IMR-90 (cell line): ENCODE measurements around the gene MSI2. TPM values are rescaled to one million over a fixed set of nuclear protein-coding genes. Genes with fewer than 3 reads are reported as not detected.

Experiments
- ATAC-seq: fragments of 200-7000 bp; cut with Tn5 transposase; 2 replicates; pipeline ENCODE4 v1.9.1; 2020; ENCODE audit warnings: low read depth, mild to moderate bottlenecking, moderate library complexity
- BruUV-seq: library from RNA; stranded (reverse); fragments of 400-500 nt; replicated peaks from 2 replicates; lab custom pipeline; 2021; lab: Mats Ljungman, UMichigan
- CTCF ChIA-PET: fragments of 300-600 bp; formaldehyde crosslinking; extraction: SDS; loops from one replicate; lab custom pipeline; 2021; ENCODE audit warnings: antibody characterized with exemption; lab: Yijun Ruan, JAX
- POLR2A ChIA-PET: fragments of 300-600 bp; sonication (Branson Sonifier 250); formaldehyde crosslinking; loops from one replicate; lab custom pipeline; 2022; ENCODE audit warnings: antibody characterized with exemption; ENCODE audit not compliant: unreplicated experiment; lab: Charles Lee
- DNase-seq: peaks from one replicate; pipeline ENCODE4 v3.0.0; 2013
- H2AFZ ChIP-seq: replicated peaks from 2 replicates; pipeline ENCODE3; 2013; ENCODE audit warnings: low read length, mild to moderate bottlenecking; ENCODE audit not compliant: poor library complexity
- H2AK5ac ChIP-seq: 2 replicates; pipeline ENCODE4 v1.6.1; 2013; ENCODE audit warnings: low read depth, low read length, inconsistent platforms
- H2AK9ac ChIP-seq: replicated peaks from 2 replicates; pipeline ENCODE3; 2013; ENCODE audit warnings: mild to moderate bottlenecking, low read depth, low read length, moderate library complexity; ENCODE audit not compliant: poor library complexity
- H2BK120ac ChIP-seq: 2 replicates; pipeline ENCODE4 v1.6.1; 2013; ENCODE audit warnings: low read depth, low read length, inconsistent platforms
- H2BK15ac ChIP-seq: 3 replicates; pipeline ENCODE4 v1.6.1; 2013; ENCODE audit warnings: low read depth, low read length, inconsistent platforms
- H2BK20ac ChIP-seq: 2 replicates; pipeline ENCODE4 v1.6.1; 2013; ENCODE audit warnings: low read depth, mild to moderate bottlenecking, inconsistent platforms, low read length, moderate library complexity
- H2BK5ac ChIP-seq: 2 replicates; pipeline ENCODE4 v1.6.1; 2013; ENCODE audit warnings: mild to moderate bottlenecking, low read depth, low read length, inconsistent platforms; ENCODE audit not compliant: poor library complexity, severe bottlenecking
- H3K14ac ChIP-seq: replicated peaks from 2 replicates; pipeline ENCODE4 v1.6.1; 2013; ENCODE audit warnings: low read depth, low read length, inconsistent platforms
- H3K18ac ChIP-seq: 2 replicates; pipeline ENCODE4 v1.6.1; 2013; ENCODE audit warnings: low read depth, low read length, control low read depth
- H3K23ac ChIP-seq: 2 replicates; pipeline ENCODE4 v1.6.1; 2013; ENCODE audit warnings: low read depth, low read length, inconsistent platforms
- H3K27ac ChIP-seq: 2 replicates; pipeline ENCODE4 v1.5.1; 2013; ENCODE audit warnings: mild to moderate bottlenecking, control low read depth, low read length; ENCODE audit not compliant: insufficient read depth
- H3K27me3 ChIP-seq: 2 replicates; pipeline ENCODE4 v1.6.1; 2013; ENCODE audit warnings: low read length; ENCODE audit not compliant: control insufficient read depth, insufficient read depth
- H3K36me3 ChIP-seq: 2 replicates; pipeline ENCODE4 v1.6.1; 2013; ENCODE audit warnings: low read length, mixed read lengths; ENCODE audit not compliant: control insufficient read depth, insufficient read depth
- H3K4ac ChIP-seq: 2 replicates; pipeline ENCODE4 v1.6.1; 2013; ENCODE audit warnings: low read depth, low read length, inconsistent platforms
- H3K4me1 ChIP-seq: 2 replicates; pipeline ENCODE4 v1.6.1; 2013; ENCODE audit warnings: low read length, mixed read lengths; ENCODE audit not compliant: control insufficient read depth, insufficient read depth
- H3K4me2 ChIP-seq: 2 replicates; pipeline ENCODE4 v1.6.1; 2013; ENCODE audit warnings: low read depth, mild to moderate bottlenecking, control low read depth, low read length, moderate library complexity
- H3K4me3 ChIP-seq: 2 replicates; pipeline ENCODE4 v1.5.1; 2013; ENCODE audit warnings: low read depth, mild to moderate bottlenecking, control low read depth, low read length, moderate library complexity; ENCODE audit not compliant: insufficient read depth
- H3K56ac ChIP-seq: 2 replicates; pipeline ENCODE4 v1.6.1; 2013; ENCODE audit warnings: low read length, inconsistent platforms; ENCODE audit not compliant: insufficient read depth; ENCODE audit errors: extremely low read depth
- H3K79me1 ChIP-seq, 2 experiments: 2 replicates each; pipeline ENCODE4 v1.6.1; 2013; ENCODE audit warnings: low read length in 2 of 2, inconsistent platforms in 1 of 2, low read depth in 1 of 2
- H3K9ac ChIP-seq: 2 replicates; pipeline ENCODE4 v1.6.1; 2013; ENCODE audit warnings: low read depth, low read length, control low read depth
- H3K9me1 ChIP-seq: 2 replicates; pipeline ENCODE4 v1.6.1; 2013; ENCODE audit warnings: low read length, inconsistent platforms; ENCODE audit not compliant: insufficient read depth
- H3K9me3 ChIP-seq: 2 replicates; pipeline ENCODE4 v1.6.1; 2013; ENCODE audit warnings: low read length; ENCODE audit not compliant: control insufficient read depth, insufficient read depth
- H4K20me1 ChIP-seq: 2 replicates; pipeline ENCODE4 v1.6.1; 2013; ENCODE audit warnings: low read length, inconsistent platforms; ENCODE audit not compliant: insufficient read depth
- H4K5ac ChIP-seq: 2 replicates; pipeline ENCODE4 v1.6.1; 2013; ENCODE audit warnings: mild to moderate bottlenecking, low read depth, low read length, control low read depth
- H4K8ac ChIP-seq, 2 experiments: 2 replicates each; pipeline ENCODE4 v1.6.1; 2013; ENCODE audit warnings: low read depth in 2 of 2, low read length in 2 of 2, control low read depth in 1 of 2, inconsistent platforms in 1 of 2
- H4K91ac ChIP-seq: 2 replicates; pipeline ENCODE4 v1.6.1; 2013; ENCODE audit warnings: low read depth, low read length, inconsistent platforms; ENCODE audit not compliant: insufficient read depth
- BHLHE40 ChIP-seq: fragments of 150-350 bp; IDR thresholded peaks from 2 replicates; pipeline ENCODE4 v1.6.1; 2016; ENCODE audit warnings: mild to moderate bottlenecking, low read depth, low read length
- CEBPB ChIP-seq: IDR thresholded peaks from 2 replicates; pipeline ENCODE4 v1.6.1; 2012; ENCODE audit warnings: low read depth, low read length, improper control_type of control experiment
- CHD1 ChIP-seq: IDR thresholded peaks from 2 replicates; pipeline ENCODE4 v1.6.1; 2012; ENCODE audit warnings: low read depth, low read length, improper control_type of control experiment
- FOS ChIP-seq: fragments of 150-350 bp; IDR thresholded peaks from 2 replicates; pipeline ENCODE4 v1.6.1; 2016; ENCODE audit warnings: low read depth, low read length
- MAFK ChIP-seq: IDR thresholded peaks from 2 replicates; pipeline ENCODE4 v1.6.1; 2012; ENCODE audit warnings: low read depth, low read length, improper control_type of control experiment
- MAZ ChIP-seq: IDR thresholded peaks from 2 replicates; pipeline ENCODE4 v1.6.1; 2012; ENCODE audit warnings: low read depth, mild to moderate bottlenecking, low read length, improper control_type of control experiment, moderate library complexity, borderline replicate concordance
- MXI1 ChIP-seq: IDR thresholded peaks from 2 replicates; pipeline ENCODE4 v1.6.1; 2012; ENCODE audit warnings: low read depth, mild to moderate bottlenecking, low read length, moderate library complexity, borderline replicate concordance
- NFE2L2 ChIP-seq: fragments of 150-350 bp; IDR thresholded peaks from 2 replicates; pipeline ENCODE4 v1.6.1; 2016; ENCODE audit warnings: low read depth, mild to moderate bottlenecking, low read length
- RAD21 ChIP-seq: IDR thresholded peaks from 2 replicates; pipeline ENCODE4 v1.6.1; 2012; ENCODE audit warnings: low read length, improper control_type of control experiment
- RCOR1 ChIP-seq: IDR thresholded peaks from 2 replicates; pipeline ENCODE4 v1.6.1; 2012; ENCODE audit warnings: mild to moderate bottlenecking, low read length, improper control_type of control experiment; ENCODE audit not compliant: insufficient replicate concordance
- RFX5 ChIP-seq: IDR thresholded peaks from 2 replicates; pipeline ENCODE4 v1.8.0; 2012; ENCODE audit warnings: low read depth, mild to moderate bottlenecking, low read length, moderate library complexity
- SMC3 ChIP-seq: fragments of 150-350 bp; IDR thresholded peaks from 2 replicates; pipeline ENCODE4 v1.6.1; 2016; ENCODE audit warnings: low read depth, mild to moderate bottlenecking, antibody characterized with exemption, low read length, moderate library complexity
- WGBS, 2 experiments: methylation state at CpG; one replicate each; pipeline versions ENCODE4 v1.1.5 to v1.1.7; 2013; ENCODE audit warnings: missing lambda C conversion rate in 2 of 2; ENCODE audit not compliant: insufficient read length in 1 of 2; ENCODE audit errors: extremely low coverage in 2 of 2; 5-methylcytosine and 5-hydroxymethylcytosine counted together
- dilution Hi-C: fragments of 300-500 bp; cut with HindIII; formaldehyde crosslinking; loops from one replicate; pipeline ENCODE4 v1.14.3; 2018; ENCODE audit warnings: low sequenced_read_pairs; ENCODE audit not compliant: unreplicated experiment
- in situ Hi-C: fragments of 300-500 bp; cut with MboI; formaldehyde crosslinking; loops from 3 replicates; pipeline ENCODE4 v1.14.3; 2019; ENCODE audit warnings: low sequenced_read_pairs, inconsistent platforms, mixed read lengths
- intact Hi-C: fragments of 100-400 bp; cut with micrococcal nuclease; formaldehyde crosslinking; loops from 2 replicates; pipeline ENCODE4 v1.10.0; 2022
- polyA plus RNA-seq, 3 experiments: library from polyadenylated mRNA; depleted of rRNA; stranded (reverse); fragments of >200 nt; gene quantifications; 2 replicates each; pipeline ENCODE4 v1.2.3, GENCODE V29; 2012; ENCODE audit warnings: low replicate concordance in 1 of 3
- total RNA-seq: library from RNA; depleted of rRNA; stranded (reverse); fragments of >200 nt; gene quantifications from 2 replicates; pipeline ENCODE4 v1.2.3, GENCODE V29; 2012
- TF ChIP-seq, protein P1 (sequence below): conservative IDR thresholded peaks from 2 replicates; pipeline ENCODE4 v1.5.1; 2012; ENCODE audit warnings: mild to moderate bottlenecking, low read depth, low read length, improper control_type of control experiment
- TF ChIP-seq, protein P2 (sequence below): fragments of 150-350 bp; IDR thresholded peaks from 2 replicates; pipeline ENCODE4 v1.6.1; 2016; ENCODE audit warnings: low read depth, mild to moderate bottlenecking, low read length, moderate library complexity, borderline replicate concordance

The MSI2 gene
- total and polyA plus RNA-seq, 2 of the 4 experiments (the other 2 are of a cell fraction), result 13.0 to 16.0 TPM

DNA sequence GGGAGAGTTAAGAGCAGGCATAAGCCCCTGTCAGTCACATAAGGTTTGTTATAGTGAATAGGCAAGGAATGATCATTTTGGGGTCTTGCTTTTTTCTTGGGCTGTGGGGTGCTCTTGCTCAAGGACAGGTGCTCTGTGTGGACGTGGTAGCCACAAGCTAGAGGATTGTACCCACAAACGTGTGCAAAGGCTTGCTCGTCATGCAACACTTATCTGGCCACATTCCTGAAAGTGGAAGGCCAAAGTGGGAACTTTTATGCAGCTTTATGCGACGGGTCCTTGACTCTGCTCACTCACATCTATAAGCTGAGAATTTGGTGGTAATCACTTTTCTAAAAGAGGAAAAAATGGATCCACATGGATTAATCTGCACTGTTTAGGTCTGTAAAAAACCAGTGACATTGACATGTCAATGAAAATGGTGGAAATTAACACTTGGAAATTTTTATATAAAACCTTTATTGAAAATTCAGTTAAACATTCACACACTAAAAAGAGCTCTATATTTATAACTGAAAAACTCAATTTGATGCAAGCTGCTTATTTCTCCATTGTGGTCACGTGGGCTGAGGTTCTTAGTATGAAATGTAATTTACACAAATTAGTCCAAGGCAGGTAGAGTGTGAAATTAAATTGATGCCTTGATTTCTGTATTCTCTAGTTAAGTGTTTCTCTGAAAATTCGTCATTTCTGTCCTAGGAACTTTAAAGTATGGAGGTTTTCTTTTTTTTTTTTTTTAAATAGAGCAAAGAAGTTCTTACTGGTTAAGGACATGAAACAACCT, 162.3 kb downstream of the MSI2 start:
- H3K14ac ChIP-seq, result no peak overlapping the region
- dilution Hi-C loops, result no loop called here

More for the DNA sequence above, 162.3 kb downstream of the MSI2 start:
- Histone ChIP-seq H3K79me1 (0 out of 4 replicates have a peak, but pooled peaks cover 0 to 3% of the 10 kb centered on the region in 2 experiments), H2AFZ (no peak overlapping the region), H3K27ac (no peak overlapping the region), H2BK120ac (no peak overlapping the region), H2AK9ac (no peak overlapping the region), H3K9me1 (peaks cover 7% of the 10 kb centered on the region; the same call in 1 of the 2 replicates), H3K27me3 (no peaks in the 10 kb centered on the region), H3K4me1 (no peaks in the 10 kb centered on the region; the same call in 1 of the 2 replicates), H2BK15ac (no peak overlapping the region), H3K9ac (no peak overlapping the region), H3K18ac (no peak overlapping the region), H3K4ac (no peak overlapping the region), H3K4me3 (no peak overlapping the region), H4K5ac (no peak overlapping the region), H4K20me1 (no peaks in the 10 kb centered on the region), H3K36me3 (no peaks in the 10 kb centered on the region), H3K4me2 (no peak overlapping the region), H2BK5ac (no peak overlapping the region), H2AK5ac (no peak overlapping the region), H3K56ac (no peak overlapping the region), H4K8ac (no peak overlapping the region), H4K91ac (no peak overlapping the region), H3K9me3 (no peaks in the 10 kb centered on the region), H3K23ac (no peak overlapping the region), H2BK20ac (no peak overlapping the region)
- BruUV-seq, result no TSS peak
- CTCF ChIA-PET, result no interaction called here
- intact Hi-C loops (no loop called here), in situ Hi-C loops (no loop called here)
- no peak for TF ChIP-seq CHD1
- TF ChIP-seq NFE2L2, result no peak
- no peak for TF ChIP-seq CEBPB
- TF ChIP-seq SMC3, result no peak
- TF ChIP-seq MXI1, result no peak
- no peak for TF ChIP-seq MAZ
- TF ChIP-seq, protein P1, sequence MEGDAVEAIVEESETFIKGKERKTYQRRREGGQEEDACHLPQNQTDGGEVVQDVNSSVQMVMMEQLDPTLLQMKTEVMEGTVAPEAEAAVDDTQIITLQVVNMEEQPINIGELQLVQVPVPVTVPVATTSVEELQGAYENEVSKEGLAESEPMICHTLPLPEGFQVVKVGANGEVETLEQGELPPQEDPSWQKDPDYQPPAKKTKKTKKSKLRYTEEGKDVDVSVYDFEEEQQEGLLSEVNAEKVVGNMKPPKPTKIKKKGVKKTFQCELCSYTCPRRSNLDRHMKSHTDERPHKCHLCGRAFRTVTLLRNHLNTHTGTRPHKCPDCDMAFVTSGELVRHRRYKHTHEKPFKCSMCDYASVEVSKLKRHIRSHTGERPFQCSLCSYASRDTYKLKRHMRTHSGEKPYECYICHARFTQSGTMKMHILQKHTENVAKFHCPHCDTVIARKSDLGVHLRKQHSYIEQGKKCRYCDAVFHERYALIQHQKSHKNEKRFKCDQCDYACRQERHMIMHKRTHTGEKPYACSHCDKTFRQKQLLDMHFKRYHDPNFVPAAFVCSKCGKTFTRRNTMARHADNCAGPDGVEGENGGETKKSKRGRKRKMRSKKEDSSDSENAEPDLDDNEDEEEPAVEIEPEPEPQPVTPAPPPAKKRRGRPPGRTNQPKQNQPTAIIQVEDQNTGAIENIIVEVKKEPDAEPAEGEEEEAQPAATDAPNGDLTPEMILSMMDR, result no peak
- TF ChIP-seq, protein P2, sequence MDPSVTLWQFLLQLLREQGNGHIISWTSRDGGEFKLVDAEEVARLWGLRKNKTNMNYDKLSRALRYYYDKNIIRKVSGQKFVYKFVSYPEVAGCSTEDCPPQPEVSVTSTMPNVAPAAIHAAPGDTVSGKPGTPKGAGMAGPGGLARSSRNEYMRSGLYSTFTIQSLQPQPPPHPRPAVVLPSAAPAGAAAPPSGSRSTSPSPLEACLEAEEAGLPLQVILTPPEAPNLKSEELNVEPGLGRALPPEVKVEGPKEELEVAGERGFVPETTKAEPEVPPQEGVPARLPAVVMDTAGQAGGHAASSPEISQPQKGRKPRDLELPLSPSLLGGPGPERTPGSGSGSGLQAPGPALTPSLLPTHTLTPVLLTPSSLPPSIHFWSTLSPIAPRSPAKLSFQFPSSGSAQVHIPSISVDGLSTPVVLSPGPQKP, result no peak
- TF ChIP-seq FOS, result no peak
- TF ChIP-seq BHLHE40, result no peak
- TF ChIP-seq RAD21, result no peak
- TF ChIP-seq RFX5, result no peak
- TF ChIP-seq RCOR1, result no peak
- no peak for TF ChIP-seq MAFK
- POLR2A ChIA-PET, result no interaction called here
- ATAC-seq, result no peak
- no CpG with 5 or more reads among the region's 7 CpGs for WGBS, 2 experiments
- no peak for DNase-seq
